Measurements from ENCODE around the gene TXNRD2.

TXNRD2 gene

GRCh38 chr22:19941365-19942082 is at the start of gene TXNRD2, which contains the start of gene COMT:
TXNRD2 (minus strand) TSS chr22:19941818; CDS start chr22:19941803, 15 bp downstream.
COMT (plus strand) TSS chr22:19941772; CDS start chr22:19962527, 20,755 bp downstream.
- DNase-seq: peak; percentile 59

DNA sequence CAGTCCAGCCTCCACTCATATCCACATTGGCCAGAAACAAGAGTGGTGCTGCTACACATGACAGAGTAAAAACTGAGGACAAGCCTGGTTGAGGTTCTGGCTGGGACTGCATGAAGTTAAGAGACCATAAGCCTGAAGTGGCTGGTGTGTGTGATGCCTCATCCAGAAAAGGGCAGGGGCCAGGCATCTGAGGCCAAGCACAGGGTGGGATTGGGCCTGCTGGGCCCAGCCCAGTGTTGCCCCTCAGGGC is 49.7 kb upstream of the TXNRD2 start:
- no peak for DNase-seq

- DNase-seq: no peak
These were observed 49.2 kb upstream of the TXNRD2 start for GRCh38 chr22:19990609-19991394.

GRCh38 chr22:19990188-19990587 is 48.6 kb upstream of the TXNRD2 start:
- no peak for DNase-seq

GRCh38 chr22:19989725-19990067 is 48.1 kb upstream of the TXNRD2 start:
- no peak for DNase-seq

DNA sequence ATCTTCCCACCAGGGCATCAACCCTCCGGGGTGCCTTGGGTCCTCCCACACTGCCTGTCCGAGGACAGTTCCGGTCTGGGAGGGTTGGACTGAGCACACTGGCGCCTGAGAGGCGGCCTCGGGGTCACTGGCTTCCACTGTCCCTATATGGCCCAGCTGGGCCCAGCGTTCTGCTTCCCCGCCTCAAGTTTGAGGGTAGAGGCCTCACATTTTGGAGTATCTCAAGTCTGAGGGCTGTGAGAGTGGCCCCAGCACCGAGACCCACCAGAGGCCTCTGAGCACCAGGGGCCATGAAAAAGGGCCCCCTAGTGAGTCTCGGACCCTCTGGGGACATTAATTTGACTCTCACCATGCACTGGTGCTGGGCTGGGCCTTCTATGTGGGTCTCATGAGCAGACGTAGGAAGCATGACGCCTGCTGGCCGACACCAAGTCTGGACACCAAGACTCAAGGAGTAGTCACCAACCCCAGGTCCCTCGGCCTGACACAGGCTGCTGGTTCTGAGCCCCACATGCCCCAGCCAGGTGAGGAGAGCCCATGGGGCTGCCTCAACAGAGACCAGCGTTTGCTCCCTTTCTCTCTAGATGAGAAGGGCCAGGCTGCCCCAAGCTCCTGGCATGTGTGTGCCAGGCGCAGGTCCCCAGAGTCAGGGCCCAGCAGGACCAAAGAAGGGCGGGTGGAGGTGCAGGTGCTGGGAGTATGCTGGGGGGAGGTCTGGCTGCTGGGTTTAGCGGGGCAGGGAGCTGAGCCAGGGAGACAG is 47.5 kb upstream of the TXNRD2 start:
- no peak for DNase-seq

GRCh38 chr22:19988331-19988808 is 46.8 kb upstream of the TXNRD2 start:
- no peak for DNase-seq

- DNase-seq: no peak
These were observed 46.0 kb upstream of the TXNRD2 start for GRCh38 chr22:19987394-19988306.

GRCh38 chr22:19986410-19987341 is 45.1 kb upstream of the TXNRD2 start:
- peak; percentile 34 for DNase-seq

GRCh38 chr22:19986011-19986409 is 44.4 kb upstream of the TXNRD2 start:
- no peak for DNase-seq

DNA sequence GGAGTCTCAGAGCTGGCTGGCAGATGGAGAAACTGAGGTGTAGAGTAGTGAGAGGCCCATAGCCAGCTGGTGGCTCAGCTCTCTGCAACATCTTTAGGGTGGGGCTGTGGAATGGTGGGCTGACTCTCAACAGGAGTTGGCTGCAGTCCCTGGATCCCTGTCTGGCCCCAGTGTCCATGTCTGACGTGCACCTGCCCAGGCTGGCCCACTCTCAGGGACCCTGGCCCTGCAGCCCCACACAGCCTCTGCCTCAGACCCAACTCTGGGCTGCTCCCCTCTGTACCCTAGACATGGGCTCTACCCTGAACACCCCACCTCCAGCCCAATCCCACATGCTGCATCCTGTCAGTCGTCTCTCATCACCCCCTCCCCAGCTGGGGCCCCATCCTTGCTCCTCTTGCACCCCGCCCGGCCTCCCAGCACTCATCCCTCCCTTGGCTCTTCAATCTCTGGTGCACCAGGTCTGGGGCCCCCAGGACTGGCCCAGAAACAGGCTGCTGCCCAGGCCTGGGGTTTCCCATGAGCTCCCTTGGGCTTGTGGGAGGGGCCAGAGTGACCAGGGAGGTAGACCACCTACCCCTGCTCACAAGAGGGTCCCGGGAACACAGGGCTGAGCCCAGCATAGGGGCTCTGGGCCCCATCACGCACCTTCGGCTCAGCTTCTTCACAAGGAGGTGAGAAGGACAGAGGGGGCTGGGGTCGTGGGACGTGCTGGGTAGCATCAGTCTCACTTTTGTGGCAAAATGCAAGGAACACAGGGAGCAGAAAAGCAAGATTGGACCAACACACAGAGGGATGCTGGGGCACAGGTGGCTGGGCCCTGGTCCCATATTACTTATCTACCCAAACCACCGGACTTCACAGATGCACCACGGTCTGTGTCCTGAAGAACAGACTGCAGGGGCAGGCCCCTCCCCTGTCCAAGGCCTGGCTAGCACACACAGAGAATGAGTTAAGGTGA is 43.5 kb upstream of the TXNRD2 start:
- no peak for DNase-seq

GRCh38 chr22:19984201-19984753 is 42.7 kb upstream of the TXNRD2 start:
- no peak for DNase-seq

DNA sequence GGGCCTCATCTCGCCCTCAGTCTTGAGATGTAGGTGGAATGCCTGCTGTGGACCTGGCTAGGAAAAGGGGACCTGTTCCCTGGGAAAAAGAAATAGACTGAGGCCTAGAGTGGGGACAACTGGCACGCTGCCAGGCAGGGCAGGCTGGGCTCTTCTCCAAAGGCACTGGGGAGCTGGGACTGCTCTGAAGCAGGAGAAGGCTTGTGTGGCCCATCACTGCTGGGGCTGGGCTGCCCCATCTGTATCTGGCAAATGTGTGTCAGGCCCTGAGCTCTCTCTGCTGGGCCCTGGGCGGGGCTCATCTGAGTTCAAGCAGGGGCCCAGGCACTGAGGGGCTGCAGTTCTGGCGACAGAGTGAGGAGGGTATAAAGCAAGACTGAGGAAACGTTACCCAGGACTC is 42.1 kb upstream of the TXNRD2 start:
- DNase-seq: no peak

DNA sequence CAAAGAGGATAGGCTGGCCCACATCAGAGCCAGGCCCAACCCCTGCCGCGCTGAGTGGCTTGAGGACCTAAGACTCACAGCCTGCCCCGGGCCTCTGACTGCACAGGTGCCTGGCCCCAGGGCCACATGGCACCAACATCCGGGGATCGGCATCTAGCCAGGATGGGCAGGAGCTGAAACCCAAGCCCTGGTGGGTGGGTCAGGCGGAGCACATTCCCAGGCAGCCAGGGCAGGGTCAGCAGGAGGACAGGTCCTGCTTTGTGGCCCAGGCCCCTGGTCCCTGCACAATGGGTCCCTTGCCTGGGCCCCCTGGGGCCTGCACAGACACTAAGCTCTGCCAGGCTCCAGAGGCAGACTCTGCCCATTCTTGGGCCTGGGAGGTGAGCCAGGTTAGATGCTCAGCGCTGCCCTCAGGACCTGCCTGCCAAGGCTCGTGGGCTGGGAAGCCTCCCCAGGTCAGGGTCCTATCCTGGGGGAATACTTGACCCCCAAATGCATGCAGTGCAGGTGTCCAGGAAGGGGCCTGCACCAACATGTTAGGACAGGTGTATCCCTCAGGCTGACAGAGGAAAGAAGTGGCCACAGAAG is 41.5 kb upstream of the TXNRD2 start:
- no peak for DNase-seq

GRCh38 chr22:19981961-19982920 is 40.6 kb upstream of the TXNRD2 start:
- no peak for DNase-seq

DNA sequence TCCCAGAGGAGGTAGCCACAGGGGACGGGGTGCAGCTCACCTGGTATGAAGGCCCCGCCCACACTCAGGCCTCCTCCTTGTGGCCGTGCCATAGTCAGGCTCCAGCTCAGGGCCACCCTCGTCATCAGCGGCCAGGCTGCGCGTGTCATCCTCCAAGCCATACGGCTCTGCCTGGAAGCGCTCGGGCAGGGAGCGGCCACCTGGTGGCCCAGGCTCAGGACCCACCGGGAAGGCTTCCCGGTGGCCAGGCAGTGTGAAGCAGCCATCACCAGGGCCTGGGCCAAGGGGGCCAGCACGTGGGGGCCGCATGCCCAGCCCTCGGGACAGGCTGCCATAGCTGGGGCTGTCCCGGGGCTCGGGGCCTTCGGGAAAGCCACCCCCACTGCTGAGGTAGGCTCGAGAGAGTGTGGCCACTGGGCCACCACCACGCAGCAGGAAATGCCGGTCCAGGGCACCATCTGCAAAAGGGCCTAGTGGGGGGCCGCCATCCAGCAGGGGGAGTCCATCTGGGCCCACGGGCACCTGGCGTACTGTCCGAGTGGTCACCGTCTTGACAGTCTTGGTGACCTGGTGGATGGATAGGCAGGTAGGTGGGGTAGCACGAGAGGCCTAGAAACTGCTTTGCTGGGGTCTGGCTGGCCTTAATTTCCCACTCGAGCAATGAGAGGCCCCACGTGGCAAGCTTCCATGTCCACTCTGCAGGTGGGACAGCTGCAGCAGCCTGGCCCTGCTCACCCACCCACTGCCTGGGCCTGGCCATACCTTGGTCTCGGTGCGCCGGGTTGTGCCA is 39.7 kb upstream of the TXNRD2 start:
- DNase-seq: no peak

GRCh38 chr22:19980766-19981165 is 39.1 kb upstream of the TXNRD2 start:
- no peak for DNase-seq

Data from stimulated activated naive CD4-positive, alpha-beta T cell treated with Interleukin-2 at 50 U/mL for 16 hours (primary cell).